Measurements from ENCODE around the gene CYCS. TPM values are rescaled to one million over a fixed set of nuclear protein-coding genes. Genes with fewer than 3 reads are reported as not detected.
"Not testable (repeated sequence)": the region's sequence is repeated elsewhere in the genome, so short reads cannot be mapped to it uniquely, and the experiment has no call there.

Gene CYCS
- 100 to 1,000 TPM in 7 of 8 experiments, 10 to 100 TPM in 1; 89.8 to 262 (median 149) TPM for total RNA-seq

DNA sequence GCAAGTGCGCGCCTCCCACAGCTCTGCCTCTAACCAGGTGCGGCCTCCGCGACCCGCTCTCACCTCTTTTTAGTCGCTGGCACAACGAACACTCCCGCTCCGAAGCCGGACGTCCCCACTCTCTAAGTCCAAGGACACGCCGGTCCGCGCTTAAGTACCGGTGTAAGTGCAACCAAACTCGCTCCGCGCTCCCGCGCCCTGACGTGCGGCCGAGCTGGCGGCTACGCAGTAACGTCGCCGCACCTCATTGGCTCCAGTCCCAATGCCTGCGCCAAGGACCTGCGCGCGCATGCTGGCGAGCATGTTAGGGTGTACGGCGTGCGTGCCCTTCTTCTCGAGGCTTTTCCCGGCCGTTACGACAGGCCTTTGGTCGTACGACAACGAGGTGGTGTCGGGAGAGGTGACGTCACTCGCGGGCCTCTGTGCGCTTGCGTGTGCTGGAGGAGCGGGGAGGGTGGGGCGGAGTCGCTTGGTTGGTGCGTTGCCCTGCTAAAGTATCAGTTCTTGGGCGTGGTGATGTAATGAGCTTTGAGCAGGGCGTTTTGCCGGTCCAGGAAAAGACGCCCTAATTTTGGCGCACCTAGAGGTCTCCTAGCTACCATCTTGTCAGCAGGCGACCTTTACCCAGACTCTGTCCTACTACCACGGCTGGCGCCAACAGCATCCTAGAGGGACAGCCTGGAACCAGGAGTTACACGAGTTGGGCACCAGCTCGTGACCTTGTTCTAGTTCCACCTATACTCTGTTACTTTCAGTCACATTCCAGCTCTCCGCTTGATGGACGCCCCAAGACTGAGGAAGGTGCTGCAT, at the start of gene CYCS:
Gene CYCS, minus strand, starts transcription at position 124 of the 810 bp plus-strand sequence. CDS start 1,141 bp downstream, outside the sequence.
- in situ Hi-C loops (cut with MboI; ENCODE audit: low pct_unique_long_range_greater_than_20kb in 2 of 9, low sequenced_read_pairs in 9 of 9, unreplicated experiment in 9 of 9): no loop called here
- Histone ChIP-seq H3K27ac (peak within 1 kb of the TSS; percentile 89 to 92), H3K4me1 (replicated peaks in 1 of 2) (peaks cover 2 to 5% of the 10 kb centered on the region in 2 donors), H3K4me3 (peak within 1 kb of the TSS; percentile 66 to 91 (median 81))
- peak; percentile 86 to 96 (median 94) for ATAC-seq (replicated peaks in 6 of 8)
- WGBS, 10 experiments: 0 to 10% (median 1%) methylated on average over 1 to 26 of the region's 67 CpGs; no CpG with 5 or more reads in 4 of the 10 experiments

DNA sequence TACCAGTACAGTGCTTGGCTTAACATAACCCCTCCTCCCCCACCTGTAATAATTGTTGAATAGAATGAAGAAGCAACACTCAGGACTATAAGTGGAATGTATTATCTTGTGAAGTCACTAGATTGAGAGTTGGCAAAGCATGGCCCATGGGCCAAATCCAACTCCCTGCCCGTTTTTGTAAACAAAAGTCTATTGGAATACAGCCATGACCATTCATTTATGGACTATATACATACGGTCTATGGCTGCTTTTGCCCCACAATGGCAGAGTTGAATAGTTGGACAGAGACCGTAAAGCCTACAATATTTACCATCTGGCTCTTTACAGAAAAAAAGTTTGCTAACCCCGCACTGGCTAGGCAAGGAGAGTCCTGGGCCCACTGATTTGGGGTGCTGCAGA, 48.1 kb upstream of the CYCS start:
- Histone ChIP-seq H3K4me1 (replicated peaks in 1 of 2) (no peaks in the 10 kb centered on the region), H3K27ac (no peak overlapping the region), H3K4me3 (no peak overlapping the region)
- 17 to 100% (median 80%) methylated on average over 1 to 3 of the region's 4 CpGs; no CpG with 5 or more reads in 3 of the 10 experiments for WGBS, 10 experiments
- in situ Hi-C loops (cut with MboI; ENCODE audit: low pct_unique_long_range_greater_than_20kb in 2 of 9, low sequenced_read_pairs in 9 of 9, unreplicated experiment in 9 of 9): no loop called here
- peak in 1 of 8 experiments; percentile 27 for ATAC-seq (replicated peaks in 6 of 8)

DNA sequence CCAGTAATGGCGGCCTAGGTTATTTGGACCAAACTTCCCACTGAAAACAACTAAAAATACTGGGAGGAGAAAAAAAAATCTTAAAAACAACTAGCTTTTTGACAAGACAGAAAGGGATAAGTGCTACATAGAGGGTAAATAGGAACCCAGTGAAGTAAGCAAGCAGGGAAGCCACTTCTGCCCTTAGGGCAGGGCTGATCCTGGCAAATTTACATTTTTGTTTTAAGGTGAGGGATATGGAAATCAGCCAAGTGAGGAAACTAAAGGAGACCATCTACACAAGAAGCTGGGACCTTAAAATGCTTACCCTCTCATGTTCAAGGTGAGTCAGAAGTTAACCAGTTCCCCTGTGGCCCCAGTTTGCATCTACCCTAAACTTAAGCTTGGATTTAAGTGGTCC, 46.5 kb upstream of the CYCS start:
- H3K4me1 ChIP-seq (replicated peaks in 1 of 2): no peaks in the 10 kb centered on the region
- H3K4me3 ChIP-seq: no peak overlapping the region
- WGBS, 10 experiments: 88 to 100% (median 100%) methylated on average over 1 of the region's 1 CpG; no CpG with 5 or more reads in 1 of the 10 experiments
- no peak overlapping the region for H3K27ac ChIP-seq
- in situ Hi-C loops (cut with MboI; ENCODE audit: low pct_unique_long_range_greater_than_20kb in 2 of 9, low sequenced_read_pairs in 9 of 9, unreplicated experiment in 9 of 9): no loop called here
- no peak for ATAC-seq (replicated peaks in 6 of 8)

DNA sequence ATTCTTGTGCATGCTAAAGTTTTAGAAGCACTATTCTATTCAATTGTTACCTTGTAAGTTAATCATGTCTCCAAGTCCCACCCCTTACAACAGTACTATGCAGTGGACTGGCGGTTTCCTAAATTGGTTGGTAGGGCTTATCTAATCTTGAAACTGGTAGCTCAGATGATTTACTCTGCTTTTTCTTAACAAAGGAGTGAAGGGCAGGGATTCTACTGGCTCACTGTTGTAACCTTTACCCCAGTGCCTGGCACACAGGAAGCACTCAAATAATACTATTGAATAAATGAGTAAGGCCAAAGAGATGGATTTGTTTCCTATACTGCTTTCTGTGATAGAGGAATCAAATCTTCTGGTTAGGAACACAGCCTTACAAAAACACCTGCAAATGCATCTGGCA, 46.0 kb upstream of the CYCS start:
- WGBS, 10 experiments: 67 to 100% (median 100%) methylated on average over 1 of the region's 1 CpG; no CpG with 5 or more reads in 7 of the 10 experiments
- H3K4me3 ChIP-seq: no peak overlapping the region
- H3K4me1 ChIP-seq (replicated peaks in 1 of 2): no peaks in the 10 kb centered on the region
- H3K27ac ChIP-seq: no peak overlapping the region
- in situ Hi-C loops (cut with MboI; ENCODE audit: low pct_unique_long_range_greater_than_20kb in 2 of 9, low sequenced_read_pairs in 9 of 9, unreplicated experiment in 9 of 9): no loop called here
- no peak for ATAC-seq (replicated peaks in 6 of 8)

DNA sequence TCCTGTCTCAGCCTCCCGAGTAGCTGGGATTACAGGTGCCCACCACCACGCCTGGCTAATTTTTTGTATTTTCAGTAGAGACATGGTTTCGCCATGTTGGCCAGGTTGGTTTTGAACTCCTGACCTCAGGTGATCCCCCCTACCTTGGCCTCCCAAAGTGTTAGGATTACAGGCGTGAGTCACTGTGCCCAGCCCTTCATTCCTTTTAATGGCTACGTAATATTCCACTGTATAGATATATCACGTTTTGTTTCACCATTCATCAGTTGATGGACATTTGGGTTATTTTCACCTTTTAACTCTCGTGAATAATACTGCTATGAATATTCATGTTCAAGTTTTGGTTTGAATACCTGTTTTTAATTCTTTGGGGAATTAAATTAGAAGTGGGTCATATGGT, 44.6 kb upstream of the CYCS start:
- no peaks in the 10 kb centered on the region for H3K4me1 ChIP-seq (replicated peaks in 1 of 2)
- no peak overlapping the region for H3K27ac ChIP-seq
- no peak overlapping the region for H3K4me3 ChIP-seq
- in situ Hi-C loops (cut with MboI; ENCODE audit: low pct_unique_long_range_greater_than_20kb in 2 of 9, low sequenced_read_pairs in 9 of 9, unreplicated experiment in 9 of 9): no loop called here
- WGBS, 10 experiments: 37 to 100% (median 83%) methylated on average over 1 to 7 of the region's 7 CpGs; no CpG with 5 or more reads in 1 of the 10 experiments
- ATAC-seq (replicated peaks in 6 of 8): no peak

DNA sequence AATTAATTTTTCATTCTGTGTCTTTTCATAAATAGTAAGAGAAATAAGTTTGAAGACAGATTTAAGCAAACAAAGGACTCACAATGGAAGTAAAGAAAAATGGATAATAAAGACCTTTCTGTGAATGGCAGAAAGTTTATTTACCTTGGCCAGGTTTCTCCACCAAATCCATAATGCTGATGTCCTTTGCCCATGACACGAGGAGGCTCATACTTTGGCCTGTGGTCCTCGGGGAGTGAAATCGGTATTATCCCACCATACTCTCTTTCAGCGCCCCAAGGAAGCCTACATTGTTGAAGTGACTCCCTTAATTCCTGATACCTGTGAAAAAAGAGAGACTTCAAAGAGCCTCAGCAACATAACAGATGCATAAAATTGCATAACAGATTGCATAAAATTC, 43.1 kb upstream of the CYCS start:
- Histone ChIP-seq H3K27ac (no peak overlapping the region), H3K4me3 (no peak overlapping the region), H3K4me1 (replicated peaks in 1 of 2) (no peaks in the 10 kb centered on the region)
- WGBS, 10 experiments: 60 to 100% (median 80%) methylated on average over 1 to 4 of the region's 4 CpGs; no CpG with 5 or more reads in 1 of the 10 experiments
- no peak for ATAC-seq (replicated peaks in 6 of 8)
- in situ Hi-C loops (cut with MboI; ENCODE audit: low pct_unique_long_range_greater_than_20kb in 2 of 9, low sequenced_read_pairs in 9 of 9, unreplicated experiment in 9 of 9): no loop called here

DNA sequence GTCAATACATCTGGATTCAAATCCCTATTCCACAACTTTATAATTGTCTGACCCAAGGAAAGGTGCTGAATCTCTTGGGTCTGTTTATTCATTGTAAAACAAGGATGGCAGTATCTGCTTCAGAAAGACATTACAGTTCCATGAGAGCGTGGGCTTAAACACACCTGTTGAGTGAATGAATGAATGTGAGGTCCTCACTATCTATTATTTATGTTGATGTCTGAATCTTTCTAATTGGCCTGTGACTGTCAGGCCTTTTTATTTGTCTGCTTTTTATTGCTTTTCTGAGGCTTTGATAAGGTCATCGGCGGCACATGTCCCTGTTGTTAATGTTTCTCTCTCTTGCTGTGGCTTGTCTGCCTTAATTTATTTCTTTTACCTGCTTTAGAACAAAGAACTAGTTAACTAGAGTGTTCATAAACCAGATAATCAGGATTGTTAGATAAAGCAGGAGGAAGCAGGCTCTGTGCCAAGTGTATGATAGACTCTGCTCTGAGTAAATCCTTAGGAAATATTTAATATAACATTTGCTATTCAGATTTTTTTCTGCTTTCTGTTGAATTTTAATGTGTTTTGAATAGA, 42.3 kb upstream of the CYCS start:
- Histone ChIP-seq H3K27ac (no peak overlapping the region), H3K4me1 (replicated peaks in 1 of 2) (no peaks in the 10 kb centered on the region), H3K4me3 (no peak overlapping the region)
- no peak for ATAC-seq (replicated peaks in 6 of 8)
- in situ Hi-C loops (cut with MboI; ENCODE audit: low pct_unique_long_range_greater_than_20kb in 2 of 9, low sequenced_read_pairs in 9 of 9, unreplicated experiment in 9 of 9): no loop called here
- 54 to 94% (median 78%) methylated on average over 2 to 3 of the region's 3 CpGs; no CpG with 5 or more reads in 2 of the 10 experiments for WGBS, 10 experiments

DNA sequence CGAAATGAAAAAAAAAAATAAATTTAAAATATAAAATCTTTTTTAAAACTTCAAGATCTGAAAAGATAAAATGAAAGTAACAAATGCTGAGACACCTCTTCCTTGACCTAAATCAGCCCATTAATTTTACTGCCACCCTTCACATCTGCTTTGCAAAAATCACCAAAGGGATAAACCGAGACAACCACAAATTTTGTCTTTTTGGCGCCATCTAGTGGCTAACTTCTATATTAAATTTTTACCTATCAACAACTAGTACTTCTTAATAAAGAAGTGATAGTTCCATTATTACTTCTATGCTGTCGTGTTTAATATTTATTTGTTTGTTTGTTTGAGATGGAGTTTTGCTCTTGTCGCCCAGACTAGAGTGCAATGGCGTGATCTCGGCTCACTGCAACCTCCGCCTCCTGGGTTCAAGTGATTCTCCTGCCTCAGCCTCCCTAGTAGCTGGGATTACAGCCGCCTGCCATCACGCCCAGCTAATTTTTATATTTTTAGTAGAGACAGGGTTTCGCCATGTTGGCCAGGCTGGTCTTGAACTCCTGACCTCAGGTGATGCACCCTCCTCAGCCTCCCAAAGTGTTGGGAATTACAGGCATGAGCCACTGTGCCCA, 35.0 kb upstream of the CYCS start:
- in situ Hi-C loops (cut with MboI; ENCODE audit: low pct_unique_long_range_greater_than_20kb in 2 of 9, low sequenced_read_pairs in 9 of 9, unreplicated experiment in 9 of 9); H3K4me1 ChIP-seq (replicated peaks in 1 of 2); H3K27ac ChIP-seq; H3K4me3 ChIP-seq: not testable (repeated sequence)
- ATAC-seq (replicated peaks in 6 of 8): peak in 2 of 8 experiments; percentile 42 to 49
- WGBS, 10 experiments: 32 to 55% (median 51%) methylated on average over 4 to 8 of the region's 11 CpGs; no CpG with 5 or more reads in 1 of the 10 experiments

DNA sequence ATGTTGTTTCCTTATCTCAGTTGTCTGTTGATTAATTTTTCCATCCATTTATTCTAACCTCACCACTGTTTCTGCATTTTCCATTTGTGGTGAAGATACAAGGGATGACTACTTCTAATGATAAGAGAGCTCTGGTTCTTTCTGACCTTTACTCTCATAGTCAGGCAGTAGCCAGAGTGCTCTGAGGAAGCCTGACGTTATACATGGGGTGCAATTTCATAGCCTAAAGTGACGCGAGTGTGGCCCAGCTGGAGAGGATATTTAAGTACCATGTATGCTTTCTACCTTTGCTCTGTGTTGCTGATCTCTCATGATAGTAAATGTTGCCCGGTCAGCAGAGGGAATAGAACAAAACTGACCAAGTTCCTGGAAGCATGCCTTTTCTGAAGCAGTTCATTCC, 33.9 kb upstream of the CYCS start:
- no peak overlapping the region for H3K4me3 ChIP-seq
- in situ Hi-C loops (cut with MboI; ENCODE audit: low pct_unique_long_range_greater_than_20kb in 2 of 9, low sequenced_read_pairs in 9 of 9, unreplicated experiment in 9 of 9): no loop called here
- H3K4me1 ChIP-seq (replicated peaks in 1 of 2): no peaks in the 10 kb centered on the region
- 10 to 100% (median 89%) methylated on average over 1 to 4 of the region's 4 CpGs; no CpG with 5 or more reads in 2 of the 10 experiments for WGBS, 10 experiments
- H3K27ac ChIP-seq: no peak overlapping the region
- no peak for ATAC-seq (replicated peaks in 6 of 8)

DNA sequence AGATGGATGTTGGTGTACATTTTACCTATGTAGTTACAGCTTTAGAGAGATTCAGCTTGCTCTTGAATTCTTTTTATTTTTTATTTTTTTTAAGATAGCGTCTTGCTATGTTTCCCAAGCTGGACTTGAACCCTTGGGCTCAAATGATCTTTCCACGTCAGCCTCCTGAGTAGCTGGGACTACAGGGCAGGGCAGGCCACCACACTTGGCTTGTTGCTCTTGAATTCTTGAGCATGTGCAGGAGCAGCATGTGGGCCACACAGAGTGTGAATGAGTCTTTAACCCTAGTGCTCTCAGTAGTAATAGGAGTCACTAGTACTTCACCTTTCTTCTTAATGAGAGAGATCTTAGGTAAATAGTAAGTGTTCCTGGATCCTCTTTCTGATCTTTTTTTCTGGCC, 26.7 kb upstream of the CYCS start:
- Histone ChIP-seq H3K4me3 (no peak overlapping the region), H3K4me1 (replicated peaks in 1 of 2) (no peaks in the 10 kb centered on the region), H3K27ac (no peak overlapping the region)
- in situ Hi-C loops (cut with MboI; ENCODE audit: low pct_unique_long_range_greater_than_20kb in 2 of 9, low sequenced_read_pairs in 9 of 9, unreplicated experiment in 9 of 9): no loop called here
- 40 to 100% (median 78%) methylated on average over 1 to 2 of the region's 2 CpGs; no CpG with 5 or more reads in 4 of the 10 experiments for WGBS, 10 experiments
- no peak for ATAC-seq (replicated peaks in 6 of 8)

DNA sequence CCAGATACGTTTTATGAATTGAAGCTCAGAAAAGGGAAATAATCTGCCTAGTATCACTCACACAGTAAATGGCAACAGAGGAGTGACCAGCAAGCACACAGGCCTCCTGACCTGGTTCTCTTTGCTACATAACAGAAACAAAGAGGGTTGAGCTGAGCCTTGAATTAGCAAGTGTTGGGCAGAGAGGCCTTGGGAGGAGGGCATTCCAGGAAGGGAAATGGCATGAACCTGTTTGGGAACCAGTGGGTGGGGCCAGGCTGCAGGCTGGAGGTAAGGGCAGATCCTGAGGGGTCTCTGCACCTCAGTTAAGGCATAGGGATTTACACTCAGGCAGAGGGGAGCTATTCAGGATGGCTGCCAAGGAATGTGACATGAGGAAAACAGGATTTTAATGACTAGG, 24.8 kb upstream of the CYCS start:
- 50 to 100% (median 88%) methylated on average over 1 of the region's 1 CpG; no CpG with 5 or more reads in 2 of the 10 experiments for WGBS, 10 experiments
- H3K27ac ChIP-seq: no peak overlapping the region
- H3K4me1 ChIP-seq (replicated peaks in 1 of 2): no peaks in the 10 kb centered on the region
- peak in 3 of 8 experiments; percentile 27 to 79 (median 46) for ATAC-seq (replicated peaks in 6 of 8)
- H3K4me3 ChIP-seq: no peak overlapping the region
- in situ Hi-C loops (cut with MboI; ENCODE audit: low pct_unique_long_range_greater_than_20kb in 2 of 9, low sequenced_read_pairs in 9 of 9, unreplicated experiment in 9 of 9): no loop called here

DNA sequence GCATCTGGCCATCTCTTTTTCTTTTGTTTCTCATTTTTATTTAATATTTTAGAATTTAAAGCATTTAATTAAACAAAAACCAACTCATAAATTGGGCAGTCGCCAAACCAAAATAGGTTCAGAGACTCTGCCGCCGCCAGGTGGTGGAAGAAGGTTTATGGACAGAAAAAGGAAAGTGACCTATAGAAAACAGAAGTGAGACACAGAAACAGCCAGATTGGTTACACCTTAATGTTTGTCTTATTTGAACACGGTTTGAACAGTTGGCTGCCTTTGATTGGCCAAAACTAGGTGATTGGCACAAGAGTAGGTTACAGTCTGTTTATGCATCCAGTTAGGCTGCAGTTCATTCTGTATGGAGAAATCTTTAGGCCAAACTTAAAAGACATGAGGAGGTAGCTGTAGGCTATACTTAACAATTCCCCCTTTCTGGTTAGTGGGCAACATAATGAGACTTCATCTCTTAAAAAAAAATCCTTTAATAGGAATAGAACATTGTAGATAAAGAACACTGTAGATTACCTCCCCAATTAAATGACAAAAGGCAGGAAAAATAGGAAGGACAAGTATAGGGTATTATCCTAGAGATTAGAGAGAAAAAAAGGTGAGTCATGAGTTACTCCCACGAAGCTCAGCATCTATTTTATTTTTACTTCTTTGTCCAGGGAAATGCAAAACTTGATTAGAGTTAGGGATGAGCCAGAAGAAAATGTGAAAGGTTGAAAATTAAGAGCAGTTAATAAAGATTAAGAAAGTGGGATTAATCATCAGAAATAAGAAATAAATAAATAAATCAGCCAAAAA, 23.9 kb upstream of the CYCS start:
- ATAC-seq (replicated peaks in 6 of 8): no peak
- no peaks in the 10 kb centered on the region for H3K4me1 ChIP-seq (replicated peaks in 1 of 2)
- 67 to 98% (median 82%) methylated on average over 2 to 5 of the region's 5 CpGs for WGBS, 10 experiments
- in situ Hi-C loops (cut with MboI; ENCODE audit: low pct_unique_long_range_greater_than_20kb in 2 of 9, low sequenced_read_pairs in 9 of 9, unreplicated experiment in 9 of 9): no loop called here
- no peak overlapping the region for H3K27ac ChIP-seq
- no peak overlapping the region for H3K4me3 ChIP-seq
